SK-N-SH treated with all-trans-retinoic acid at 6 μM for 48 hours (cell line): Measurements from ENCODE around the gene PPM1B.
"Not testable (repeated sequence)": the region's sequence is repeated elsewhere in the genome, so short reads cannot be mapped to it uniquely, and the experiment has no call there.

Experiments
- ATAC-seq: fragments of 200-7000 bp; cut with Tn5 transposase; 3 replicates; pipeline ENCODE4 v1.9.1; 2020; ENCODE audit warnings: mild to moderate bottlenecking, moderate library complexity
- BACH2 ChIP-seq: fragments of 250-450 bp; sonication (Bioruptor Pico); IDR thresholded peaks from 2 replicates; pipeline ENCODE4 v1.9.0; 2021; ENCODE audit warnings: mild to moderate bottlenecking, borderline replicate concordance
- ESRRG ChIP-seq: fragments of 250-450 bp; sonication (Bioruptor Pico); IDR thresholded peaks from 2 replicates; pipeline ENCODE4 v1.6.1; 2021; ENCODE audit warnings: mild to moderate bottlenecking
- GLIS3 ChIP-seq: fragments of 250-450 bp; sonication (Bioruptor Pico); IDR thresholded peaks from 2 replicates; pipeline ENCODE4 v1.5.0; 2020; ENCODE audit warnings: mild to moderate bottlenecking, moderate library complexity
- OSR1 ChIP-seq: fragments of 250-450 bp; sonication (Bioruptor Pico); IDR thresholded peaks from 2 replicates; pipeline ENCODE4 v1.8.0; 2022; ENCODE audit warnings: moderate library complexity, mild to moderate bottlenecking, inconsistent platforms
- PPARA ChIP-seq: fragments of 250-450 bp; sonication (Bioruptor Pico); IDR thresholded peaks from 2 replicates; pipeline ENCODE4 v1.5.0; 2020; ENCODE audit warnings: mild to moderate bottlenecking, borderline replicate concordance
- RARB ChIP-seq: fragments of 250-450 bp; sonication (Bioruptor Pico); IDR thresholded peaks from 2 replicates; pipeline ENCODE4 v1.8.0; 2021; ENCODE audit warnings: mild to moderate bottlenecking, moderate library complexity
- SNAI2 ChIP-seq: fragments of 250-450 bp; sonication (Bioruptor Pico); IDR thresholded peaks from 2 replicates; pipeline ENCODE4 v1.5.0; 2020; ENCODE audit warnings: mild to moderate bottlenecking, moderate library complexity
- TCF4 ChIP-seq: fragments of 250-450 bp; sonication (Bioruptor Pico); IDR thresholded peaks from 2 replicates; pipeline ENCODE4 v1.8.0; 2021; ENCODE audit warnings: mild to moderate bottlenecking, moderate library complexity, borderline replicate concordance
- TOX ChIP-seq: fragments of 250-450 bp; sonication (Bioruptor Pico); IDR thresholded peaks from 2 replicates; pipeline ENCODE4 v1.8.0; 2021; ENCODE audit warnings: mild to moderate bottlenecking, moderate library complexity, borderline replicate concordance
- ZC3H10 ChIP-seq: fragments of 250-450 bp; sonication (Bioruptor Pico); IDR thresholded peaks from 2 replicates; pipeline ENCODE4 v1.5.1; 2021; ENCODE audit warnings: mild to moderate bottlenecking, moderate library complexity
- ZFP3 ChIP-seq: fragments of 250-450 bp; sonication (Bioruptor Pico); IDR thresholded peaks from 2 replicates; pipeline ENCODE4 v1.5.0; 2020; ENCODE audit warnings: mild to moderate bottlenecking, moderate library complexity
- ZNF70 ChIP-seq: fragments of 450-650 bp; formaldehyde crosslinking; IDR thresholded peaks from 2 replicates; pipeline ENCODE4 v1.5.0; 2020; ENCODE audit warnings: mild to moderate bottlenecking, moderate library complexity
- ZNF8 ChIP-seq: fragments of 450-650 bp; formaldehyde crosslinking; IDR thresholded peaks from 2 replicates; pipeline ENCODE4 v1.5.0; 2020; ENCODE audit warnings: mild to moderate bottlenecking, moderate library complexity
- TF ChIP-seq, protein P1 (sequence below): fragments of 250-450 bp; sonication (Bioruptor Pico); IDR thresholded peaks from 2 replicates; pipeline ENCODE4 v1.5.1; 2020; ENCODE audit warnings: low read depth, mild to moderate bottlenecking, moderate library complexity
- TF ChIP-seq, protein P2 (sequence below): fragments of 250-450 bp; sonication (Bioruptor Pico); IDR thresholded peaks from 2 replicates; pipeline ENCODE4 v1.5.0; 2020; ENCODE audit warnings: mild to moderate bottlenecking, moderate library complexity
- TF ChIP-seq, protein P3 (sequence below): fragments of 250-450 bp; sonication (Bioruptor Pico); IDR thresholded peaks from 2 replicates; pipeline ENCODE4 v1.8.0; 2020; ENCODE audit warnings: mild to moderate bottlenecking, moderate library complexity, borderline replicate concordance
- TF ChIP-seq, protein P4 (sequence below): fragments of 250-450 bp; sonication (Bioruptor Pico); IDR thresholded peaks from 2 replicates; pipeline ENCODE4 v1.5.1; 2021; ENCODE audit warnings: mild to moderate bottlenecking, moderate library complexity

Gene PPM1B

DNA sequence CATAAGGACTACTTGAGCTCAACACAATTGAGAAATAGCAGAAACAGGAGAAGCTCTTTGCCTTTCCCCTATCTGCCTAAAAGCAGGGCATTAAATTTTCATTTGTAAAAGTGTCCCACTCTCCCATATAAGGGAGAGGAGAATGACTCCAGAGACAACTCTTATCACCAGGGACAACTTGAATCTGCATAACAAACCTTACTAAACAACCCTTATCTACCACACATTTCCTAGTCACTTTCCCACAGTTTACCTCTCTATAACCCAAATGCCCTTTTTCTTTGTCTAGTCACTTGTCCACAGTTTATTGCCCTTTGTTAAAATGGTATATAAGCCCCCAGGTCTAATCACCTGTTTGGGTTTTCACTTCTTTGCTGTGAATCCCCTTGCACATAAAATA is 37.5 kb upstream of the PPM1B start:
- TF ChIP-seq TOX (CRISPR knock-in tag) (no peak), ZC3H10 (CRISPR knock-in tag) (no peak), BACH2 (CRISPR knock-in tag) (no peak), GLIS3 (CRISPR knock-in tag) (no peak), SNAI2 (CRISPR knock-in tag) (no peak), ZFP3 (CRISPR knock-in tag) (no peak), RARB (CRISPR knock-in tag) (no peak), PPARA (no peak), ESRRG (CRISPR knock-in tag) (no peak), OSR1 (CRISPR knock-in tag) (no peak), TCF4 (CRISPR knock-in tag) (no peak)
- TF ChIP-seq, protein P1, sequence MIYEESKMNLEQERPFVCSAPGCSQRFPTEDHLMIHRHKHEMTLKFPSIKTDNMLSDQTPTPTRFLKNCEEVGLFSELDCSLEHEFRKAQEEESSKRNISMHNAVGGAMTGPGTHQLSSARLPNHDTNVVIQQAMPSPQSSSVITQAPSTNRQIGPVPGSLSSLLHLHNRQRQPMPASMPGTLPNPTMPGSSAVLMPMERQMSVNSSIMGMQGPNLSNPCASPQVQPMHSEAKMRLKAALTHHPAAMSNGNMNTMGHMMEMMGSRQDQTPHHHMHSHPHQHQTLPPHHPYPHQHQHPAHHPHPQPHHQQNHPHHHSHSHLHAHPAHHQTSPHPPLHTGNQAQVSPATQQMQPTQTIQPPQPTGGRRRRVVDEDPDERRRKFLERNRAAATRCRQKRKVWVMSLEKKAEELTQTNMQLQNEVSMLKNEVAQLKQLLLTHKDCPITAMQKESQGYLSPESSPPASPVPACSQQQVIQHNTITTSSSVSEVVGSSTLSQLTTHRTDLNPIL (CRISPR knock-in tag), result no peak
- TF ChIP-seq, protein P2, sequence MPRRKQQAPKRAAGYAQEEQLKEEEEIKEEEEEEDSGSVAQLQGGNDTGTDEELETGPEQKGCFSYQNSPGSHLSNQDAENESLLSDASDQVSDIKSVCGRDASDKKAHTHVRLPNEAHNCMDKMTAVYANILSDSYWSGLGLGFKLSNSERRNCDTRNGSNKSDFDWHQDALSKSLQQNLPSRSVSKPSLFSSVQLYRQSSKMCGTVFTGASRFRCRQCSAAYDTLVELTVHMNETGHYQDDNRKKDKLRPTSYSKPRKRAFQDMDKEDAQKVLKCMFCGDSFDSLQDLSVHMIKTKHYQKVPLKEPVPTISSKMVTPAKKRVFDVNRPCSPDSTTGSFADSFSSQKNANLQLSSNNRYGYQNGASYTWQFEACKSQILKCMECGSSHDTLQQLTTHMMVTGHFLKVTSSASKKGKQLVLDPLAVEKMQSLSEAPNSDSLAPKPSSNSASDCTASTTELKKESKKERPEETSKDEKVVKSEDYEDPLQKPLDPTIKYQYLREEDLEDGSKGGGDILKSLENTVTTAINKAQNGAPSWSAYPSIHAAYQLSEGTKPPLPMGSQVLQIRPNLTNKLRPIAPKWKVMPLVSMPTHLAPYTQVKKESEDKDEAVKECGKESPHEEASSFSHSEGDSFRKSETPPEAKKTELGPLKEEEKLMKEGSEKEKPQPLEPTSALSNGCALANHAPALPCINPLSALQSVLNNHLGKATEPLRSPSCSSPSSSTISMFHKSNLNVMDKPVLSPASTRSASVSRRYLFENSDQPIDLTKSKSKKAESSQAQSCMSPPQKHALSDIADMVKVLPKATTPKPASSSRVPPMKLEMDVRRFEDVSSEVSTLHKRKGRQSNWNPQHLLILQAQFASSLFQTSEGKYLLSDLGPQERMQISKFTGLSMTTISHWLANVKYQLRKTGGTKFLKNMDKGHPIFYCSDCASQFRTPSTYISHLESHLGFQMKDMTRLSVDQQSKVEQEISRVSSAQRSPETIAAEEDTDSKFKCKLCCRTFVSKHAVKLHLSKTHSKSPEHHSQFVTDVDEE, result no peak
- no peak; the same call in 2 of the 3 replicates for ATAC-seq

DNA sequence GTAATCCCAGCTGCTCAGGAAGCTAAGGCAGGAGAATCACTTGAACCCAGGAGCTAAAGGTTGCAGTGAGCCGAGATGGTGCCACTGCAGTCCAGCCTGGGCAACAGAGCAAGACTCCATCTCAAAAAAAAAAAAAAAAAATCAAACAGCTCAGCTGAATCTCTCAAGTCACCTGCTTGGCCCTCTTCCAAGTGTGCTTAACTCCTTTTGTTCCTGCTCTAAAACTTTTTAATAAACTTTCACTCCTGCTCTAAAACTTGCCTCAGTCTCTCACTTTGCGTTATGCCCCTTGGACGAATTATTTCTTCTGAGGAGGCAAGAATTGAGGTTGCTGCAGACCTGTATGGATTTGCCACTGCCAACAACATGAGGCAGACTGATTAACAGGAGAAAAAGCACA is 35.1 kb upstream of the PPM1B start:
- ATAC-seq, result not testable (repeated sequence)

DNA sequence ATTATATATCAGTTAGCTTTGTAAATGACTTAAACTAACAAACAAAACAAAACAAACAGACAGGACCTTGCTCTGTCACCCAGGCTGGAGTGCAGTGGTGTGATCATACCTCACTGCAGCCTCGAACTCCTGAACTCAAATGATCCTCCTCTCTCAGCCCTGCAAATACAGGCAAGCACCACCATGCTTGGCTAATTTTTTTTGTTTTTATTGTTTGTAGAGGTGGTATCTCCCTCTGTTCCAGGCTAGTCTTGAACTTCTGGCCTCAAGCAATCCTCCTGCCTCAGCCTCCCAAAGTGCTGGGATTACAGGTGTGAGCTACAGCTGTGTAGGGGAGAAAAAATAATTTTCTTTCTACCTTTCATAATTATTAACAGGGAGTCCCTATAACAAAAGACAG is 33.8 kb upstream of the PPM1B start:
- TF ChIP-seq, protein P3, sequence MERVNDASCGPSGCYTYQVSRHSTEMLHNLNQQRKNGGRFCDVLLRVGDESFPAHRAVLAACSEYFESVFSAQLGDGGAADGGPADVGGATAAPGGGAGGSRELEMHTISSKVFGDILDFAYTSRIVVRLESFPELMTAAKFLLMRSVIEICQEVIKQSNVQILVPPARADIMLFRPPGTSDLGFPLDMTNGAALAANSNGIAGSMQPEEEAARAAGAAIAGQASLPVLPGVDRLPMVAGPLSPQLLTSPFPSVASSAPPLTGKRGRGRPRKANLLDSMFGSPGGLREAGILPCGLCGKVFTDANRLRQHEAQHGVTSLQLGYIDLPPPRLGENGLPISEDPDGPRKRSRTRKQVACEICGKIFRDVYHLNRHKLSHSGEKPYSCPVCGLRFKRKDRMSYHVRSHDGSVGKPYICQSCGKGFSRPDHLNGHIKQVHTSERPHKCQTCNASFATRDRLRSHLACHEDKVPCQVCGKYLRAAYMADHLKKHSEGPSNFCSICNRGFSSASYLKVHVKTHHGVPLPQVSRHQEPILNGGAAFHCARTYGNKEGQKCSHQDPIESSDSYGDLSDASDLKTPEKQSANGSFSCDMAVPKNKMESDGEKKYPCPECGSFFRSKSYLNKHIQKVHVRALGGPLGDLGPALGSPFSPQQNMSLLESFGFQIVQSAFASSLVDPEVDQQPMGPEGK (CRISPR knock-in tag), result no peak
- no peak for ATAC-seq

DNA sequence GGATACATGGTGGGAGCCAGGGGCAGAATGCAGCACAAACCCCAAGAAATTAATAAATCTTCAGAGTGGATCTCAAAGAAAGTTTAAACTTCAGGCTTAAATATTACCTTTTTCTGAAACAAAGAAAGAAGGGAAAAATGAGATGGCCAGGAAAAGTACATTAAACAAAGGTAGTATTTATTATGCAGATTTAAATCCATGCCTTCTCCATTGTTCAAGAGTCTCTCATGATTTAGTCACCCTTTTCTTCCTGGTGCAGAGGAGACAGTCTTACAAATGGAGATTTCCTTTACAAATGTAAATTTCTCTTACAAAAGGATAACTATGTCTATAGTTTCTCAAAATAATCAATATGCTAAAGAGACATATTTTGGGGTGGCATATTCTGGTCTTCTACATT is 33.4 kb upstream of the PPM1B start:
- TF ChIP-seq TCF4 (CRISPR knock-in tag) (no peak), TOX (CRISPR knock-in tag) (no peak), ZNF70 (CRISPR knock-in tag) (no peak), GLIS3 (CRISPR knock-in tag) (no peak), SNAI2 (CRISPR knock-in tag) (no peak), PPARA (no peak), ZC3H10 (CRISPR knock-in tag) (no peak), RARB (CRISPR knock-in tag) (no peak), ZNF8 (no peak), ESRRG (CRISPR knock-in tag) (no peak), ZFP3 (CRISPR knock-in tag) (no peak)
- TF ChIP-seq, protein P4, sequence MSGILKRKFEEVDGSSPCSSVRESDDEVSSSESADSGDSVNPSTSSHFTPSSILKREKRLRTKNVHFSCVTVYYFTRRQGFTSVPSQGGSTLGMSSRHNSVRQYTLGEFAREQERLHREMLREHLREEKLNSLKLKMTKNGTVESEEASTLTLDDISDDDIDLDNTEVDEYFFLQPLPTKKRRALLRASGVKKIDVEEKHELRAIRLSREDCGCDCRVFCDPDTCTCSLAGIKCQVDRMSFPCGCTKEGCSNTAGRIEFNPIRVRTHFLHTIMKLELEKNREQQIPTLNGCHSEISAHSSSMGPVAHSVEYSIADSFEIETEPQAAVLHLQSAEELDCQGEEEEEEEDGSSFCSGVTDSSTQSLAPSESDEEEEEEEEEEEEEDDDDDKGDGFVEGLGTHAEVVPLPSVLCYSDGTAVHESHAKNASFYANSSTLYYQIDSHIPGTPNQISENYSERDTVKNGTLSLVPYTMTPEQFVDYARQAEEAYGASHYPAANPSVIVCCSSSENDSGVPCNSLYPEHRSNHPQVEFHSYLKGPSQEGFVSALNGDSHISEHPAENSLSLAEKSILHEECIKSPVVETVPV (CRISPR knock-in tag), result no peak
- TF ChIP-seq, protein P3 (CRISPR knock-in tag), result no peak
- TF ChIP-seq, protein P1 (CRISPR knock-in tag), result no peak
- TF ChIP-seq, protein P2, result no peak
- ATAC-seq, result no peak
